Right lobe of liver (tissue), 6 donors: ENCODE data around the gene HACD2. TPM values are rescaled to one million over a fixed set of nuclear protein-coding genes. Genes with fewer than 3 reads are reported as not detected.
A peak's percentile ranks its signal among the peaks of the same experiment; 100 is the strongest.

Experiments
- ATAC-seq, 4 donors: fragments of 200-7000 bp; cut with Tn5 transposase; one replicate each; pipeline ENCODE4 v1.9.1; 2020; ENCODE audit warnings: mild to moderate bottlenecking in 4 of 4, moderate library complexity in 4 of 4
- DNase-seq, 3 donors: peaks; one replicate each; pipeline ENCODE4 v3.0.0-alpha.2; 2020
- H3K27ac ChIP-seq, 3 donors: fragments of 200-600 bp; one replicate each; pipeline ENCODE4 v1.8.0; 2022
- H3K27me3 ChIP-seq, 2 donors: fragments of 200-600 bp; one replicate each; pipeline ENCODE4 v1.8.0; 2022
- H3K36me3 ChIP-seq, 4 donors: fragments of 200-600 bp; sonication (generic) in 1 of 4; one replicate each; pipeline versions ENCODE4 v1.5.1 to v1.8.0; 2017 to 2022; ENCODE audit warnings: control low read depth in 1 of 4
- H3K4me1 ChIP-seq, 4 donors: fragments of 200-600 bp; sonication (generic) in 1 of 4; one replicate each; pipeline versions ENCODE4 v1.5.1 to v1.8.0; 2017 to 2022; ENCODE audit warnings: control low read depth in 1 of 4
- H3K4me3 ChIP-seq, 3 donors: fragments of 200-600 bp; one replicate each; pipeline ENCODE4 v1.8.0; 2022
- H3K9me3 ChIP-seq, 4 donors: fragments of 200-600 bp; sonication (generic) in 1 of 4; one replicate each; pipeline versions ENCODE4 v1.5.1 to v1.8.0; 2017 to 2022; ENCODE audit warnings: control low read depth in 1 of 4
- CTCF ChIP-seq, 4 donors: fragments of 200-600 bp in 3 of 4; fragments of 450-650 bp in 1 of 4; IDR thresholded peaks; one replicate each; pipeline versions ENCODE4 v1.5.1 to v1.8.0; 2016 to 2022; ENCODE audit warnings: antibody characterized with exemption in 4 of 4, mild to moderate bottlenecking in 2 of 4
- POLR2A ChIP-seq: fragments of 450-650 bp; IDR thresholded peaks from one replicate; pipeline ENCODE4 v1.6.1; 2017; ENCODE audit warnings: antibody characterized with exemption, mild to moderate bottlenecking
- WGBS: methylation state at CpG from one replicate; pipeline ENCODE4 v1.1.6; 2018; ENCODE audit warnings: low coverage, low lambda C conversion rate; ENCODE audit not compliant: insufficient coverage; ENCODE audit errors: missing lambda C conversion rate; 5-methylcytosine and 5-hydroxymethylcytosine counted together
- intact Hi-C, 2 donors: fragments of 100-400 bp; cut with DNase I; formaldehyde crosslinking; loops; one replicate each; pipeline versions ENCODE4 v1.11.2 to v1.14.1; 2022
- total RNA-seq, 6 experiments: library from RNA; depleted of rRNA in 2 of 6; stranded (reverse); fragments of >200 nt in 2 of 6; fragmentation: NEBNext Ultra II Directional in 3 of 6; extraction: Animal tissue kit (Norgen Biotek cat#: 25700) in 3 of 6; gene quantifications; one replicate each; pipeline versions ENCODE4 v1.1.0 to v1.2.4, GENCODE V29; 2016 to 2023
- donor health status: DM: no; HTN: yes; CAD: no.
- donor health status: DM: no; HTN: no; CAD: no.
- donor health status: DM: no; HTN: no; CAD: no.
- donor health status: DM: no; HTN: yes; CAD: no.
- donor health status: DM: no; HTN: yes; CAD: no.

Gene HACD2
- total RNA-seq, 6 experiments from 2014 or later = 23.0 to 39.8 (median 27.2) TPM

GRCh38 chr3:123511726-123512125 lies 73.1 kb downstream of the HACD2 start:
- Histone ChIP-seq H3K36me3 (no peaks in the 10 kb centered on the region), H3K27me3 (no peaks in the 10 kb centered on the region), H3K4me1 (peaks cover 0 to 11% (median 3%) of the 10 kb centered on the region in 4 donors), H3K4me3 (no peak overlapping the region), H3K27ac (no peak overlapping the region), H3K9me3 (no peaks in the 10 kb centered on the region)
- TF ChIP-seq CTCF (IDR thresholded peaks at IDR 0.05) (no peak), POLR2A (no peak)
- ATAC-seq (no peak), DNase-seq (no peak)
- intact Hi-C loops = no loop called here
- WGBS = 72% methylated on average over 3 of the region's 3 CpGs

GRCh38 chr3:123511084-123511483 lies 73.8 kb downstream of the HACD2 start:
- ATAC-seq (no peak), DNase-seq (no peak)
- TF ChIP-seq CTCF (IDR thresholded peaks at IDR 0.05) = no peak
- no peak for TF ChIP-seq POLR2A
- intact Hi-C loops = no loop called here
- Histone ChIP-seq H3K27me3 (no peaks in the 10 kb centered on the region), H3K27ac (no peak overlapping the region), H3K36me3 (no peaks in the 10 kb centered on the region), H3K4me1 (peaks cover 0 to 11% (median 3%) of the 10 kb centered on the region in 4 donors), H3K9me3 (no peaks in the 10 kb centered on the region), H3K4me3 (no peak overlapping the region)

- no peaks in the 10 kb centered on the region for H3K36me3 ChIP-seq
These were observed 76.7 kb downstream of the HACD2 start for GRCh38 chr3:123508178-123508577.

GRCh38 chr3:123505820-123506219 lies 79.0 kb downstream of the HACD2 start:
- intact Hi-C loops = no loop called here
- TF ChIP-seq CTCF (IDR thresholded peaks at IDR 0.05) (no peak), POLR2A (no peak)
- Histone ChIP-seq H3K36me3 (no peaks in the 10 kb centered on the region), H3K9me3 (no peaks in the 10 kb centered on the region), H3K4me1 (peaks cover 0 to 11% (median 3%) of the 10 kb centered on the region in 4 donors), H3K27me3 (no peaks in the 10 kb centered on the region), H3K4me3 (no peak overlapping the region), H3K27ac (no peak overlapping the region)
- no peak for ATAC-seq
- DNase-seq = no peak
- WGBS = 95% methylated on average over 6 of the region's 6 CpGs

More at GRCh38 chr3:123508178-123508577, 76.7 kb downstream of the HACD2 start:
- H3K4me1 ChIP-seq = peaks cover 0 to 11% (median 3%) of the 10 kb centered on the region in 4 donors
- ATAC-seq (peak in 2 of 4 donors; percentile 9 to 53), DNase-seq (no peak)
- TF ChIP-seq CTCF (IDR thresholded peaks at IDR 0.05) (no peak), POLR2A (no peak)
- intact Hi-C loops = no loop called here
- WGBS = 53% methylated on average over 4 of the region's 6 CpGs
- no peak overlapping the region for H3K27ac ChIP-seq
- H3K27me3 ChIP-seq = no peaks in the 10 kb centered on the region
- H3K4me3 ChIP-seq = no peak overlapping the region
- H3K9me3 ChIP-seq = no peaks in the 10 kb centered on the region

- 93% methylated on average over 1 of the region's 3 CpGs for WGBS
- DNase-seq = no peak
- no peaks in the 10 kb centered on the region for H3K9me3 ChIP-seq
- H3K27ac ChIP-seq = no peak overlapping the region
- TF ChIP-seq POLR2A = no peak
- no peak for TF ChIP-seq CTCF (IDR thresholded peaks at IDR 0.05)
- no peak for ATAC-seq
- intact Hi-C loops = no loop called here
- no peaks in the 10 kb centered on the region for H3K27me3 ChIP-seq
- no peak overlapping the region for H3K4me3 ChIP-seq
- H3K36me3 ChIP-seq = peaks cover 0 to 8% (median 0%) of the 10 kb centered on the region in 4 donors
- H3K4me1 ChIP-seq = no peaks in the 10 kb centered on the region
These were observed 81.7 kb downstream of the HACD2 start for GRCh38 chr3:123503203-123503602.
